GM12873 (cell line): Measurements from ENCODE around the gene RNGTT.

Experiments
- CTCF ChIP-seq: IDR thresholded peaks from 2 replicates; pipeline ENCODE4 v1.5.1; 2012; ENCODE audit warnings: low read depth, mild to moderate bottlenecking, moderate library complexity, low read length, control low read depth; ENCODE audit not compliant: insufficient read depth; ENCODE audit errors: missing control alignments

The RNGTT gene

GRCh38 chr6:88984152-88984551 is 20.7 kb upstream of the RNGTT start:
- no peak for TF ChIP-seq CTCF

GRCh38 chr6:88983532-88983931 is 20.1 kb upstream of the RNGTT start:
- TF ChIP-seq CTCF = peak; percentile 52

- peak; percentile 59 for TF ChIP-seq CTCF
These were observed 19.3 kb upstream of the RNGTT start for GRCh38 chr6:88982720-88983119.

GRCh38 chr6:88975369-88975768 is 12.0 kb upstream of the RNGTT start:
- no peak for TF ChIP-seq CTCF

GRCh38 chr6:88972504-88973423 is 9.3 kb upstream of the RNGTT start:
- no peak for TF ChIP-seq CTCF

- no peak for TF ChIP-seq CTCF
These were observed 6.9 kb upstream of the RNGTT start for GRCh38 chr6:88970301-88970700.

GRCh38 chr6:88967891-88968290 is 4.5 kb upstream of the RNGTT start:
- no peak for TF ChIP-seq CTCF
